Measurements from ENCODE around the gene MPRIP.
A peak's percentile ranks its signal among the peaks of the same experiment; 100 is the strongest.

Gene MPRIP

DNA sequence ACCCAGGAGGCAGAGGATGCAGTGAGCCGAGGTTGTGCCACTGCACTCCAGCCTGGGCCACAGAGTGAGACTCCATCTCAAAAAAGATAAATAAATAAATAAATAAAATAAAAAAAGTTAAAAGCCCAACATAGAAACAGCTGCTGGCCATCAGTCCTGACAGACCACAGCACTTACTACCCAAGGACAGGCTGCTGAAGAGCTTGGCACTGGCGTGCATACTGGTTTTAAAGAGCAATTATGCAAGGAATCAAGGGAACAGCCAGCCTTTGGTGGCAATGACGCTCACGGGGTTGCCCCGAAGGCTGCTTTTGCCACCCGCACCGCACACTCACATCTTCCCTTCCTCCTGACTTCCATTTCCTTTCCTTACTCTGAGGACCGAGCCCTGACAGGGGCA is 159.7 kb downstream of the MPRIP start:
- DNase-seq (ENCODE audit: low read depth in 2 of 2) = no peak

GRCh38 chr17:17203173-17203730 is 161.0 kb downstream of the MPRIP start:
- DNase-seq (ENCODE audit: low read depth in 2 of 2) = no peak
- TF ChIP-seq CTCF (IDR thresholded peaks at IDR 0.05; ENCODE audit: low read depth, low read length) = no peak
- no peak overlapping the region for H3K4me3 ChIP-seq (replicated peaks in 1 of 2; ENCODE audit: low read depth in 2 of 2, low read length in 2 of 2)

More for the DNA sequence above, 159.7 kb downstream of the MPRIP start:
- TF ChIP-seq CTCF (IDR thresholded peaks at IDR 0.05; ENCODE audit: low read depth, low read length) = no peak
- no peak overlapping the region for H3K4me3 ChIP-seq (replicated peaks in 1 of 2; ENCODE audit: low read depth in 2 of 2, low read length in 2 of 2)

DNA sequence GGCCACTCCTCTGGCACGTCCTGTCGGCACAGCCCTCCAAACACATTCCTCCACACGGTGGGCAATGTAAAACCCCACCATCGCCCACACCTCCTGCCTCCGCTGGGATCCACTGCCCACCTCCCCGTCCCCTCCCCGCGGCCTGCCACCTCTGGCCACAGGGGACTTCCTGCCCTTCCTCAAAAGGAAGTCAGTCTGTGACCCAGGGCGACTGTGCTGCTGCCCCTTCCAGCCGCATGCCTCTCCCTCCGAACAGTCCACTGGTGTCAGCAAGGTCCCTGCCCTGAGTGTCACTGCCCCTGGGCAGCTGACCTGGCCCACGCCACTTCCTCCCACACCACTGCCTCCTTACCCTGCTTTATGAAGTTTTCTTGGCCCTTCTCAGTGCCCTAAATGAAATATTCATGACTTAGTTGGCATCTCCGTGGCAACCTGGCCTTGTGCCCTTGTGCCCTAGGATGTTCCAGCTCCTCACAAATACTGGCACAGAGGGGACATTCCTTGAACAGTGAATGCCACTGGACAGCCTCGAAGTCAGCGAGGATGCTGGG is 161.9 kb downstream of the MPRIP start:
- no peak overlapping the region for H3K4me3 ChIP-seq (replicated peaks in 1 of 2; ENCODE audit: low read depth in 2 of 2, low read length in 2 of 2)
- no peak for DNase-seq (ENCODE audit: low read depth in 2 of 2)
- TF ChIP-seq CTCF (IDR thresholded peaks at IDR 0.05; ENCODE audit: low read depth, low read length) = no peak

GRCh38 chr17:17204635-17205231 is 162.5 kb downstream of the MPRIP start:
- no peak for TF ChIP-seq CTCF (IDR thresholded peaks at IDR 0.05; ENCODE audit: low read depth, low read length)
- no peak for DNase-seq (ENCODE audit: low read depth in 2 of 2)
- peak overlapping the region in 1 of 2 donors; percentile 58 for H3K4me3 ChIP-seq (replicated peaks in 1 of 2; ENCODE audit: low read depth in 2 of 2, low read length in 2 of 2)

DNA sequence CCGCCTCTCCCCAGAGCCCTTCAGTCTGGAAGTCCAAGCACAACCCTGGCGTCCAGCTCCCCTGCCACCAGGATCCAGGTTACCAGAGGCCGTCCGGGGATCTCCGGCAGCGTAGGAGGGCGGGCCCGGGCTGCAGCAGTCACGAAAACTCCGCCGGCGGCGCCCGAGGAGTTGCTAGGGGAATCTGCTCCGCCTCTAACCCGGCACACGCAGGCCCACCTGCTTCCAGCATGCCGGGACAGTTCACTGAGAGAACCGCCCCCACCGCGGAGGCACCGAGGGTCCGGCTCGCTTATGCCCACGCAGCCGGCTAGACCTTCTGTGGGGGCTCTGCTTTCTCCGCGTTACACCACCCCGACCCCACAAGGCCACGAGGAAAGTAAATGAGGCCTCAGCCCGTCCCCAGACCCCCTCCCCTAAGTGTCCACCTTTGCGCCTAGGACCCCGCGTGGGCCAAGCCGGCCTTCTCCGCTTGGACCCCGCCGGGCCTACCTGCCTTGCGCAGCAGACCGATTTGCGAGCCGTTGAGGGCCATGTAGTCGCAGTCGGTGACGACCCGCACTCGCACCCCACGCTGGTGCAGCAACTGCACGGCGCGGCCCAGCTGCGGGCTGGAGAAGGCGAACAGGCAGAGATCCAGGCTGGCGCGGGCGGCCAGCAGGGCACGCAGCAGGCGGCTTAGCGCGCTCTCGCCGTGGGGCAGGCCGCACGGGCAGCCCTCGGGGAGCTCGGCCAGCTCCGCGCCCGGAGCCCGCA is 163.3 kb downstream of the MPRIP start:
- TF ChIP-seq CTCF (IDR thresholded peaks at IDR 0.05; ENCODE audit: low read depth, low read length) = no peak
- DNase-seq (ENCODE audit: low read depth in 2 of 2) = peak; percentile 28 to 40

GRCh38 chr17:17206124-17206912 is 164.1 kb downstream of the MPRIP start, which contains the start of gene PLD6:
Gene PLD6 (minus strand): TSS chr17:17206333. CDS start chr17:17206286, 47 bp downstream.
- H3K4me3 ChIP-seq (replicated peaks in 1 of 2; ENCODE audit: low read depth in 2 of 2, low read length in 2 of 2) = peak within 1 kb of the TSS; percentile 55 to 58
- peak; percentile 67 to 77 for DNase-seq (ENCODE audit: low read depth in 2 of 2)
- no peak for TF ChIP-seq CTCF (IDR thresholded peaks at IDR 0.05; ENCODE audit: low read depth, low read length)

More for the DNA sequence above, 163.3 kb downstream of the MPRIP start:
- H3K4me3 ChIP-seq (replicated peaks in 1 of 2; ENCODE audit: low read depth in 2 of 2, low read length in 2 of 2) = peak overlapping the region; percentile 55 to 58

Data from cardiac fibroblast (primary cell).